Large intestine (tissue), 3 donors: Measurements from ENCODE around the gene FMN1. TPM values are rescaled to one million over a fixed set of nuclear protein-coding genes. Genes with fewer than 3 reads are reported as not detected.

Source experiments
- DNase-seq, 2 donors: peaks; one replicate each; pipeline versions ENCODE4 v3.0.0 to v3.0.0-alpha.2; 2013
- H3K27ac ChIP-seq: one replicate; pipeline ENCODE4 v1.5.1; 2013; ENCODE audit warnings: low read length
- H3K27me3 ChIP-seq: 2 replicates; pipeline ENCODE4 v1.6.1; 2013; ENCODE audit warnings: low read length; ENCODE audit not compliant: control insufficient read depth, insufficient read depth
- H3K36me3 ChIP-seq: 2 replicates; pipeline ENCODE4 v1.6.1; 2013; ENCODE audit warnings: low read length; ENCODE audit not compliant: control insufficient read depth, insufficient read depth
- H3K4me1 ChIP-seq: one replicate; pipeline ENCODE4 v1.6.1; 2013; ENCODE audit warnings: low read length; ENCODE audit not compliant: control insufficient read depth, insufficient read depth
- H3K4me3 ChIP-seq: one replicate; pipeline ENCODE4 v1.5.1; 2013; ENCODE audit warnings: low read length
- H3K9me3 ChIP-seq: one replicate; pipeline ENCODE4 v1.6.1; 2013; ENCODE audit warnings: mild to moderate bottlenecking, low read depth, low read length, moderate library complexity; ENCODE audit not compliant: control insufficient read depth
- WGBS: methylation state at CpG from one replicate; pipeline ENCODE4 v1.1.5; 2013; ENCODE audit warnings: low lambda C conversion rate; ENCODE audit not compliant: insufficient coverage; 5-methylcytosine and 5-hydroxymethylcytosine counted together
- polyA plus RNA-seq: library from polyadenylated mRNA; unstranded; fragments of 120-200 nt; gene quantifications from one replicate; pipeline ENCODE4 v1.2.1, GENCODE V29; 2013

FMN1 gene
- polyA plus RNA-seq, 1 donor = 0.88 TPM

GRCh38 chr15:32838338-32838737 lies 356.2 kb downstream of the FMN1 start:
- no peak for DNase-seq
- H3K4me3 ChIP-seq = no peak overlapping the region
- H3K27ac ChIP-seq = no peak overlapping the region
- H3K27me3 ChIP-seq = peaks cover 3% of the 10 kb centered on the region
- H3K4me1 ChIP-seq = no peaks in the 10 kb centered on the region
- no peaks in the 10 kb centered on the region for H3K9me3 ChIP-seq
- no peaks in the 10 kb centered on the region for H3K36me3 ChIP-seq
- whole genome bisulfite sequencing = no CpG with 5 or more reads among the region's 7 CpGs

GRCh38 chr15:32837935-32838334 lies 356.6 kb downstream of the FMN1 start:
- Histone ChIP-seq H3K4me1 (no peaks in the 10 kb centered on the region), H3K9me3 (no peaks in the 10 kb centered on the region), H3K36me3 (no peaks in the 10 kb centered on the region), H3K27me3 (peaks cover 3% of the 10 kb centered on the region), H3K4me3 (no peak overlapping the region), H3K27ac (no peak overlapping the region)
- WGBS = 82% methylated on average over 8 of the region's 8 CpGs
- DNase-seq = no peak

GRCh38 chr15:32834156-32834555 lies 360.4 kb downstream of the FMN1 start:
- WGBS = 83% methylated on average over 1 of the region's 1 CpG
- Histone ChIP-seq H3K4me3 (no peak overlapping the region), H3K4me1 (peaks cover 2% of the 10 kb centered on the region), H3K36me3 (no peaks in the 10 kb centered on the region), H3K27ac (no peak overlapping the region), H3K9me3 (no peaks in the 10 kb centered on the region), H3K27me3 (no peaks in the 10 kb centered on the region)
- no peak for DNase-seq

GRCh38 chr15:32833379-32833821 lies 361.1 kb downstream of the FMN1 start:
- Histone ChIP-seq H3K36me3 (no peaks in the 10 kb centered on the region), H3K4me3 (no peak overlapping the region), H3K27ac (no peak overlapping the region), H3K27me3 (no peaks in the 10 kb centered on the region), H3K4me1 (peaks cover 2% of the 10 kb centered on the region), H3K9me3 (no peaks in the 10 kb centered on the region)
- WGBS = 100% methylated on average over 1 of the region's 1 CpG
- no peak for DNase-seq

- no CpG with 5 or more reads among the region's 1 CpG for WGBS
- H3K4me1 ChIP-seq = peaks cover 2% of the 10 kb centered on the region
- DNase-seq = no peak
- H3K36me3 ChIP-seq = no peaks in the 10 kb centered on the region
- no peaks in the 10 kb centered on the region for H3K9me3 ChIP-seq
- H3K27me3 ChIP-seq = no peaks in the 10 kb centered on the region
- no peak overlapping the region for H3K4me3 ChIP-seq
- H3K27ac ChIP-seq = no peak overlapping the region
Measured at GRCh38 chr15:32831485-32831884, 363.0 kb downstream of the FMN1 start.

- H3K4me3 ChIP-seq = no peak overlapping the region
- H3K27ac ChIP-seq = no peak overlapping the region
- no peaks in the 10 kb centered on the region for H3K27me3 ChIP-seq
- no peaks in the 10 kb centered on the region for H3K9me3 ChIP-seq
- DNase-seq = no peak
- 67% methylated on average over 1 of the region's 1 CpG for WGBS
- peaks cover 2% of the 10 kb centered on the region for H3K4me1 ChIP-seq
- no peaks in the 10 kb centered on the region for H3K36me3 ChIP-seq
Measured at GRCh38 chr15:32830241-32830640, 364.3 kb downstream of the FMN1 start.

- H3K27me3 ChIP-seq = no peaks in the 10 kb centered on the region
- no peaks in the 10 kb centered on the region for H3K36me3 ChIP-seq
- H3K4me1 ChIP-seq = peaks cover 2% of the 10 kb centered on the region
- no peaks in the 10 kb centered on the region for H3K9me3 ChIP-seq
- no CpG with 5 or more reads among the region's 2 CpGs for WGBS
- no peak overlapping the region for H3K27ac ChIP-seq
- no peak for DNase-seq
- no peak overlapping the region for H3K4me3 ChIP-seq
Measured at GRCh38 chr15:32829436-32829835, 365.1 kb downstream of the FMN1 start.

GRCh38 chr15:32828507-32829186 lies 365.9 kb downstream of the FMN1 start:
- 75% methylated on average over 2 of the region's 6 CpGs for WGBS
- Histone ChIP-seq H3K36me3 (no peaks in the 10 kb centered on the region), H3K9me3 (no peaks in the 10 kb centered on the region), H3K4me1 (peaks cover 2% of the 10 kb centered on the region), H3K27me3 (no peaks in the 10 kb centered on the region), H3K4me3 (no peak overlapping the region), H3K27ac (no peak overlapping the region)
- DNase-seq = no peak

DNA sequence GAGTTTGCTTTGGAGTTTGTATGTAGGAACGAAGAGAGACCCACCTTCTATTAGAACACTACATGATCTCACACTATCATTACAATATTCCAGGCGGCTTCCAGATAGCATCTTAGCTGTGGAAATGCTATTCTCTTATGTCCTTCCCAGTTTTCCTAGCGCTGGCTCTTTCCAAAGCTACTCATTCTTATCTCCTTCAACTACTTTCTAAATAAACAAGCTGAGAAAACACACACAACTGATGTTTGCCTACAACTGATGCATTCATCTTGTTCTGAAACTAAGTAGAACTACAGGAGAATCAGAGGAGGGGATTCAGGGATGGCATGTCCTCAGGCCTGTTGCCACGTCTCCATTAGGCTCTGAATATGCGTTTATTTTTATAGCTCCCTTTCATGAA lies 367.8 kb downstream of the FMN1 start:
- no peaks in the 10 kb centered on the region for H3K27me3 ChIP-seq
- no peak overlapping the region for H3K27ac ChIP-seq
- H3K4me3 ChIP-seq = no peak overlapping the region
- WGBS = 50% methylated on average over 1 of the region's 5 CpGs
- no peak for DNase-seq
- no peaks in the 10 kb centered on the region for H3K9me3 ChIP-seq
- H3K36me3 ChIP-seq = no peaks in the 10 kb centered on the region
- no peaks in the 10 kb centered on the region for H3K4me1 ChIP-seq

DNA sequence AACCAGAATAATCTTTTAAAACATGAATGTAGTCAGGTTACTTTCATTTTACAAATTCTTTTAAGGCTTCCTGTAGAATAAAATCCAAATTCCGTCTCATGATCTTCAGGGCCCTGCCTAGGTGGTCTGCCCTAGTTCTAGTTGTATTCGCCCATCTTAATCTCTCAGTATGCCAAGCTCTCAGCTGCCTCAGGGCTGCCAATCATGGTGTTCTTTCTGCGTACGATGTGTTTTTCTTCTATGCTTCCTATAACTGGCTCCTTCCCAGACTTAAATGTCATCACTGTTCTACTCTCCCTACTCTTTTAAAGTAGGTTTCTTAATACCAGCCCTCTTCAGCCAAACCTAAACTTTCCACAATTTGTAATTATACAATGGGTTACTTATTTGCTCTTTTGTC lies 369.3 kb downstream of the FMN1 start:
- Histone ChIP-seq H3K9me3 (no peaks in the 10 kb centered on the region), H3K4me3 (no peak overlapping the region), H3K27me3 (no peaks in the 10 kb centered on the region), H3K4me1 (no peaks in the 10 kb centered on the region), H3K27ac (no peak overlapping the region), H3K36me3 (no peaks in the 10 kb centered on the region)
- 80% methylated on average over 3 of the region's 4 CpGs for WGBS
- DNase-seq = no peak

DNA sequence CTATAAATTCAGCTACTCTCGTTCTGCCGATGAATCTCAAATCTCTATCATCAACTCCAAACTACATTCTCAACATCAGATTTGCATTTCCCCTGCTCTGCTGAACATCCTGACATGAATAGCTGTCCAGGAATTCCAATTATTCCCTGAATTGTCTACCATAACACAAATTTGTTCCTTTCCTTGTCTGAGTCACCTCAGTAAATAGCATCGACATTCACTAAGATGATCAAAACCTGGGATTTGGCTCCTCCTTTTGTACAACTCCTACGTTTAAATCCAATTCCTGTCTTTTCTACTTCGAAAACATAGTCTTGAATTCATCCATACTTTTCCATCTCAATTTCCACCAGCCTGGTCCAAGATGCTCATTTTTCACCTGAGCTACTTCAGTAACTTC lies 369.7 kb downstream of the FMN1 start:
- Histone ChIP-seq H3K4me1 (no peaks in the 10 kb centered on the region), H3K9me3 (no peaks in the 10 kb centered on the region), H3K36me3 (no peaks in the 10 kb centered on the region), H3K27ac (no peak overlapping the region), H3K4me3 (no peak overlapping the region), H3K27me3 (no peaks in the 10 kb centered on the region)
- no peak for DNase-seq
- 76% methylated on average over 5 of the region's 5 CpGs for WGBS
